GM19372 (cell line): ENCODE data around the gene ATP4B.

ENCODE experiments used
- ATAC-seq: cut with Tn5 transposase; IDR thresholded peaks from one replicate; pipeline ENCODE4 v1.9.1; 2021; ENCODE audit warnings: mild to moderate bottlenecking, low read depth, moderate library complexity; ENCODE audit not compliant: unreplicated experiment

Gene ATP4B

GRCh38 chr13:113656831-113657671, 947 bp downstream of the ATP4B start:
- ATAC-seq = no peak

GRCh38 chr13:113656003-113656588, 1.9 kb downstream of the ATP4B start:
- no peak for ATAC-seq

DNA sequence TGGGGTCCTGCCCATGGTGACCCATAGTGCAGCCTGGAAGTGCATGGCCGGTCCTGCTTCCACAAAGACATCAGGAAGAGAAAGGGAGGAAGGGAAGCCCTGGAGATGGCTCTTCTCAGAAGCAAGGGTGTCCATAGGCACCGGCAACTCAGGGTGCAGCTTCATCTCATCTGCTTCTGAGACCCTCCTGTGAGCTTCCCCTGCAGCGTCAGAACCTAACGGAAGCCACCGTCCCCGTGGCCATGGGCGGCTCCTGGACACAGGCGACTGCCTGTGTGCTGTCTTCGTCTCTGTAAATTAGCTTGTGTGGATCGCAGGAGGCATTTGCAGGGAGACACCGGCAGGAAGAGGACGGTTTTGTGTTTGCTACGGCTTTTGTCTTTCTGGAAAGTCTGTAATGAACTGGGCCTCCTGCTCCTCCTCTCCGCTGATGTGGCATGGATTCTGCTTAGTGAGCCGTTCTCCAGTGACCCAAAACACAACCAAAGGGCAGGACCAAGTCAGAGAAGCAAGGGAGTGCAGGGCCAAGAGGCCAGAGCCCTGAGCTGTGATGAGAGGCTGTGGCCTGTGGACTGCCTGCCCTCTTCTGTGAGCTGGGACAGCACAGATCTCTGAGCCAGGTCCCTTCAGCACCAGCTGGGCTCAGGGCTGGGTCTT, 2.5 kb downstream of the ATP4B start:
- no peak for ATAC-seq

DNA sequence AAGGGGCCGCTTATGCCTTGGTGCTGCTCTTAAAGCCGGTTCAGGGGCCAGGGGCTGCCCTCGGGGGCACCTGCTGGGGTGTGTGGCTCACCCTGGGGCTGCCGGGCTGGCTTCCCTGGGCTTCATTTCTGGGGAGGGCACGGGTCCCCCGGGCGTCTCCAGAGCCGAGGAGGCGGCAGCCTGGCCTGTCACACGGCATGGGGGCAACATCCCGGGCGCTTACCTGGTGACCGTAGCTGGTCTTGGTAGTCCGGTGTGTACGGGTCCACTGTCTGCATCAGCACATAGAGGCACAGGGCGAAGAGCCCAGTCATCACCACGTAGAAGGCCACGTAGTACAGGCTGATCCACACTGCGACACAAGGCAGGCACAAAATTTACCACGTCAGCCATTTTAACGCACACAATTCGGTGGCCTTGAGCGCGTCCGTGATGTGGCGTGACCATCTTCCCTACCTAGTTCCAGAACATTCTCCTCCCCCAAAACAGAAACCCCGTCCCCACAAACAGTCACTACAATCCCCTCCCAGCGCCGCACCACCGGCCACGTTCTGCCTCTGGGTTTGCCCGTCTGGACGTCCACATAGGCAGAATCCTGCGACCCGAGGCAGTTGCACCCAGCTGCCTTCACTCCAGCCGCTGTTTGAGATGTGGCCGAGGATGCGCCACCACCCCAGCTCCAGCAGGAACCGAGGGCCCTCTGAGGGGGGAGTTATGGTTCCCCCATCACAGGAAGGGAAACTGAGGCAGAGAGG, 3.2 kb downstream of the ATP4B start:
- ATAC-seq = no peak

DNA sequence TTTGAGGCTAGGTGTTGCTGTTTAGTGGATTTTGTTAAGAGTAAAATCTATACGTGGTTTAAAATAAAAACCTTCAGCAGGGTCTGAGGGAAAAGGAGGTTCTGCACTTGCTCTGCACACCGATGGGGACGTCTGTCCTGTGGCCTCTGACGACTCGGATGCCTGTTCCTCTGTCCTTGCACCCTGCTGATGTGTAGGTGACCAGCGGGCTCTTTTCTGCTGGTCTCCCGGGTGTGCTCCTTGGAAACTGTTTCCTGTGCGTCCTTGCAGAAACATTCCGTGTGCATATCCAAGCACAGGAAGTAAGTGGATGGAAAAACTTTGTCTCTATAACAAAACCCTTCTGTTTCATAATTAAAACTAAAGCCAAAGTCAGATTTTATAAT, 3.8 kb downstream of the ATP4B start:
- no peak for ATAC-seq

DNA sequence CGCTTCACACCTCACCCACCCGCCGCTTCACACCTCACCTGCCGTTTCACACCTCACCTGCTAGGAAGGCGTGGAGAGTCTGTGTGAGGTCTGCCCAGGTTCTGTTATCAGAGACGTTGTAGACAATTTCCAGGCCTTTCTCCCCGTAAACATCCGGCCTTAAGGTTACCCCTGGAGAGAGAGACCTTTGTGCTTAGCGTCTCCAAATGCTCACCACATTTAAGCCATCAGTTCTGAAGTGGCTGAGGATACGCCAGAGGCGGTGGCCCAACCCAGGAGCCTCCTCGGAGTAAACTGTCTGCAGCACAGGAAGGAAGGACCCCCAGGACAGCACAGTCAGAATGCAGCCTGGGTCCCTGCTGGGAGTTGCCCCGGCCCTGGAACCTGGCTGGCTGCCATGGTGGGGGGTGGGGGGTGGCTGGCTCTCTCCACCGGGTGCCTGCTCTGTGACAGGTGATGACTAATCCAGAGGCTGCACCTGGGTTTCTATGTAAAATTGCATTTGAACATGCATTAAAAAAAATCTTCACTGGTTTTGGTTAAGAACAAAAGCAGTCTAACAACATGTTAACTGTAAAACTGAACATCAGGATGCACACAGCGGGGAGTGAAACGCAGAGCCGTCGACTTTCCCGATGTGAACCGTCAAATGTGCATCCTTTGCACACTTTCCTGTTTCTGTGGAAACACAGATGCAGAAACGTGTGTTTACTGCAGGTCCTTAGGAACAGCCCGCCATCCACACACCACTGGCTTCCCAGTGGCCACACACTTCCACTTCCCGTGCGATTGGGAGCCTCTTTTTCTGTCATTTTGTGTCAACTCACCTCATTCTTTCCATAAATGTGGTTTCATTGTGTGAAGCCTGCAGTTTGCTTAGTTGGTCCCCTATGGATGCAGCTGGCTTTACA, 4.5 kb downstream of the ATP4B start:
- ATAC-seq = no peak

DNA sequence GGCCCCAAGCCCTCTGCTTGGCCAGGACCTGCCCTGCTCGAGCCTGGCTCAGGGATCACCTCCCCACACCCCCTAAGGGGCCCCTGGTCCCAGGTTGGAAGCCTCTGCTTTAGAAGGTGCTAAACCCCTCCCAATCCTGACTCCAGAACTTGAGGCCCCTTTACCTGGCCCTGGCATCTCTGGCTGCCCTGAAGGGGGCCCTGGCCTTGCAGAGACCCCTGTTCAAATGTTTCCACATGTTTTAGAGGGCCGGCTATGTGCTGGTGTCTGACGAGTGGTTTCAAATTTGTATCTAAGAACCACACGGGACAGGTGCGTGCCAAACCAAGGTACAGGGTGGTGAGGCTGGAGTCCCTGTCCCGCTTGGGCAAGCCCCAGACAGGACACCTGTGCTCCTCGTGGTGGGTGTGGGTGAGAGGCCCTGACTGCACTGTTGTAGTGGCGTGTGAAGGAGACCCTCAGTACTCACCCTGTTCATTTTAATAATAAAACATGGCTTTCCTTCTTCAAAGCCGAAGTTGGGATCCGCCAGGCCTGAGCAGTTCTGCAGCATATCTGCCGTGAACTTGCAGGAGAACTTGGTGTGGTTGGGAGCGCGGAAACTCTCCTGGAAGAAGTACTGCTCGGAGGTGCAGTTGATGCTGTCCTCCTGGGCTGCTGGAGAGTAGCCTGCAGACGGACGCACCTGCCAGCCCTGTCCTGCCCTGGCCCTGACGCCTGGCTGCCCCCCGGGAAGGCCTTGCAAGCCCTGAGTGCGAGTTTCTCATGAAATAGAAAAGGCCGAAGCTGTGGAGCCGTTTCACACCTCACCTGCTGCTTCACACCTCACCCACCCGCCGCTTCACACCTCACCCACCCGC, 5.4 kb downstream of the ATP4B start:
- ATAC-seq = no peak

DNA sequence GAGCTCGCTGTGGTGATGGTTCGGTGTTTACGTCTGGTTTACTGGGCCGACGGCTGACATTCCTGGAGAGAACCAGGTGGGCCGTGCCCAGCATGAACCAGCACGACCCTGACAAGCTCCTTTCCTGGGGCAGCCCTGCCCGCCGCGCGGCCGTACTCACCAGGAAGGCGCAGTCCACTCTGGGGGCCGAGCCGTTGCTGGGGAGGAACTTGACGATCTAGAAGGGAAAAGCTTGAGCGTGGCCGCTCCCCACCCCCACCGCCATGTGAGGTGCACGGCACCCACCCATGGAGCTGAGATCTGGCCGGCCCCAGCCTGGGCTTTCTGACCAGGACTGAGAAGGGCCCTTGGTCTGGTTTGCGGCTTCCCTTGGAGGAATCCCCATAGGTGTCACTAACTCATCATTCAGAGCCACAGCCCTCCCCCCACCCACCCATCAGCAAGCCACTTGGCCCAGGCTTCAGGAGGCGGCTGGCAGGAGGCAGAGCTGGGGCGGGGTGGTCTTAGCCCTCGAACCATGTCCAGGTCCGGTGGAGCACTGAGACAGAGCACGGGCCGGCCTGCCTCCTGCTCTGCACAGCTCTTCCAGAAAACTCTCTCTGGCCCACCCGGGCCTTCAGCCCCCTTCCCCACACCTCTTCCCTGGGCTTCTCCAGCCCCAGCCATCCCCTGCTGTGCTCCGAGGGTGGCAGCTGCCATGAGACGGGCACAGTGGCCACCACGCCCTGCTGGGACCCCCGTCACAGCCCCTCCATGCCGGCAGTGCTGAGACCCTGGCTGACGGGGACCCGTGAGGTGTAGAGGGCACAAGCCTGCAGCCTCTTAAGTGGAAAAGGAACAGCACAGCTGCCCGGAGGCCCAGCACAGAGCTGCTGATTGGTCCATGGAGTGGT, 6.2 kb downstream of the ATP4B start:
- no peak for ATAC-seq

- ATAC-seq = no peak
Measured at GRCh38 chr13:113650731-113651148, 7.3 kb downstream of the ATP4B start.

- ATAC-seq = no peak
Measured at GRCh38 chr13:113650275-113650674, 7.7 kb downstream of the ATP4B start.

- ATAC-seq = no peak
Measured at GRCh38 chr13:113649212-113649611, 8.8 kb downstream of the ATP4B start.

- ATAC-seq = no peak
Measured at GRCh38 chr13:113648216-113648610, 9.8 kb downstream of the ATP4B start.

DNA sequence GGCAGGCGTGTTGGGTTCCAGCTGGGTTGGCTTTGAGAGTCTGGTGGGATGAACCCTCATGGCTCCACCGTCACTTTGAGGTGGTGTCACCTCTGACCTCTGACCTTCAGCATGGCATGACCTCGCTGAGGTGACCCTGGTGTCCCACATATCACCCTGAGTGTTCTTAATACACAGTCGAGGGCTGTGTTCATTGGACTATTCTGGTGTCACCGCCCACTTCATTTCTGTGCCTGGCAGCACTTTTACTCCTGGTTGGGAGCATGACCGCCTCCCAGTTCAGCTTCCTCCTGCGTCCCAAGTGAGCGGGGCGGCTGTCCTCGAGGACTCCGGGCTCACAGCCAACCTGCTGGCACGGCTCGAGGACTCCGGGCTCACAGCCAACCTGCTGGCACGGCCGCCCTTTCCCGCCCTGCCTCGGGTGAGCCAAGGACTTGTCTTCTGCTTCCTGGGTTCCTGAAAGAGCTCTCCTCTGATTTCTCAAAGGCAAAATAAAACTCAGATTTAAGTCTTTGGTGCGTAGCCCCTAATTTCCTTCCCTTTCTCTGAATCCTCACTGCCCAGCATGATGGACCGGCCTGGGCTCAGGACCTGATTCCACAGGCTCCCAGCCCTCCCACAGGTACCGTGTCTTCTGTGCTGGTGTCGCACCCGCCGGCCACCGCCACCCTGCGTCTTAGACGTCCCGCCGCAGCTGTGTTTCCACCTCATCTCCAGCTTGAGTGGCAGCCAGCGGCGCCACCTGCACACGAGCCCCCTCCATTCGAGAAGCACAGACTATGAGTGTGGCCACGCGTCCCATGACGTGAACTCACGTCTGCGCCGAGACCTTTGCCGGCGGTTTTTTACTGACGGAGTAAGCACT, 10.4 kb downstream of the ATP4B start:
- ATAC-seq = no peak

- ATAC-seq = no peak
Measured at GRCh38 chr13:113646921-113647340, 11.1 kb downstream of the ATP4B start.

DNA sequence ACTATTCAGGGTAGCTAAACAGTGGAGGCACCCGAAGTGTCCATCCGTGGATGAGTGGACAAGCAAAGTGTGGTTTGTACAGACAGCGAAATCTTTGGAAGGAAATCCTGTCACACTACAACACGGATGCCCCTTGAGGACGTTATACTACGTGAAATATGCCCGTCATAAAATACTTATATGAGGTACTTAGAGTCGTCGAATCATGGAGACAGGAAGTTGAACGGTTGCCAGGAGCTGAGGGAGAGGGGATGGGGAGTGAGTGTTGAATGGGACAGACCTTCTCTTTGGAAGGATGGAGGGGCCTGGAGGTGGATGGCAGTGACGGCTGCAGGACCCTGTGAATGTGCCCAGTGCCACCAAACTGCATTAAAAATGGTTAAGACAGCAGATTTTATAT, 11.6 kb downstream of the ATP4B start:
- ATAC-seq = no peak

DNA sequence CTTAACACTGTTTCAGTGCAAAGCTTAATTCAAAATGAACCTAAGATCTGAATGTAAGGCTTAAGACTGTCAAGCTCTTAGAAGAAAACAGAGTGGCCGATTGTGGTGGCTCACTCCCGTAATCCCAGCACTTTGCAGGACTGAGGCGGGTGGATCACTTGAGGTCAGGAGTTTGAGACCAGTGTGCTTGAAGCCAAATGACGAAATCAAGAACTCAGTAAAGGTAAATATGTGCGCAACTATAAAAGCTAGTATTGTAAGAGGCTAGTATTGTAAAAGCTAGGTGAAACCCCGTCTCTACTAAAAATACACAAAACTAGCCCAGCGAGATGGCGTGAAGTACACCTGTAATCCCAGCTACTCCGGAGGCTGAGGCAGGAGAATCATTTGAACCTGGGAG, 12.7 kb downstream of the ATP4B start:
- no peak for ATAC-seq

- no peak for ATAC-seq
Measured at GRCh38 chr13:113644800-113645199, 13.2 kb downstream of the ATP4B start.
